ENCODE results near the gene PRKCE.
A peak's percentile ranks its signal among the peaks of the same experiment; 100 is the strongest.

The PRKCE gene

DNA sequence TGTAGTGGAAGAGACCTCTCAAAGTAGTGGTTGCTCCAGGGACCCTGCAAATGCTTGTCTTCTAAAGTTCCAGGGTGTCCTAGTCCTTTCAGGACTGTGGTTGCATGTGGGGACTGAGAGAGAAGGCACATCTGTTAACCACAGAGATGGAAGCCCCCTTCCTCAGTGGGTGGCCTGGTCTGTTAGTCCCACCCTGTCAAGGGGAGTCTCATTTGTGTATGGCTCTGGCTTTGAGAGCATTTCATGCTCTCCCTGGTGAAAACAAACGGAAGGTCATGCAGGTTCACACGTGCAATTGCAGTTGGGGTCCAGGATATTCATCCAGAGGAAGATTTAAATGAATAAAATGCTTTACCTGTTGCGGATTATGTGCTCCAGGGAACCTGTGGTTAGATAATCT, 219.6 kb downstream of the PRKCE start:
- no peak for DNase-seq (ENCODE audit: low read depth in 2 of 2)
- TF ChIP-seq CTCF (IDR thresholded peaks at IDR 0.05; ENCODE audit: low read depth, low read length): no peak
- H3K4me3 ChIP-seq (replicated peaks in 1 of 2; ENCODE audit: low read depth in 2 of 2, low read length in 2 of 2): no peak overlapping the region

DNA sequence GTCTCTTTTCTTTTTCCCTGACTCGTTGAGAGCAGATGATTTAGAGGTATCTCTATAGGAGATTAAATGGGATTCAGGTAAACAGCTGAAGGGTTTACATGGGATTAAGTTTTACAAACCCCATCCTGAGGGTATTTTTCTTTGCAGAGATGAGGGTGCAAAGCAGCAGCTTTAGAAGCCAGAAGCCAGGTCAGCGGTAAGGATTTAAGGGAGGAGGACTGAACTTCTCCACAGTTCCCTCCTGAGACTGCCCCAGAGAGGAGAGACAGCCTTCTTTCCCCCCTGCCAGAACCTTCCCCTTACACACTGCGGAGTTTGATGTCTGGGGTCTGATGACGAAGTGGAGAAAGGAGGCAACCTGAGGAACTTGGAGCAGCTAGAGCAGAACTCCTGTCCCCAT, 220.1 kb downstream of the PRKCE start:
- no peak for TF ChIP-seq CTCF (IDR thresholded peaks at IDR 0.05; ENCODE audit: low read depth, low read length)
- no peak overlapping the region for H3K4me3 ChIP-seq (replicated peaks in 1 of 2; ENCODE audit: low read depth in 2 of 2, low read length in 2 of 2)
- DNase-seq (ENCODE audit: low read depth in 2 of 2): no peak

DNA sequence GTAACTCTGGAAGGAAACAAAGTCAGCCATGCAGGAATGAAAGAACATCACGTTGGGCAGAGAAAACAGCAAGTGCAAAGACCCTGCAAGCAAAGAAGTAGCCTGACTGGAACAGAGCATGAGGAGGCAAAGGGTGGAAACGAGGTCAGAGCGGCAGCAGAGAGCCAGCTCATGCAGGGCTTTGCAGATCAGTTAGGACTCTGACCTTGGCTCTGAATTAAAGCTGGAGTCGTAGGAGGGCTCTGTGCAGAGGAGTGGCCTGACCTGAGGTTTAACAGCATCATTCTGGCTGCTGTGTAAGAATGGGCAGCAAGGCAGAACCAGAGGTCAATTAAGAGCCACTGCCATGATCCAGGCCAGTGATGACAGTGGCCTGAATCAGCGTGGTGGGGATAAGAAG, 220.7 kb downstream of the PRKCE start:
- no peak for TF ChIP-seq CTCF (IDR thresholded peaks at IDR 0.05; ENCODE audit: low read depth, low read length)
- no peak overlapping the region for H3K4me3 ChIP-seq (replicated peaks in 1 of 2; ENCODE audit: low read depth in 2 of 2, low read length in 2 of 2)
- peak; percentile 29 to 37 for DNase-seq (ENCODE audit: low read depth in 2 of 2)

GRCh38 chr2:45874344-45874743, 222.9 kb downstream of the PRKCE start:
- no peak overlapping the region for H3K4me3 ChIP-seq (replicated peaks in 1 of 2; ENCODE audit: low read depth in 2 of 2, low read length in 2 of 2)
- no peak for TF ChIP-seq CTCF (IDR thresholded peaks at IDR 0.05; ENCODE audit: low read depth, low read length)
- DNase-seq (ENCODE audit: low read depth in 2 of 2): peak in 1 of 2 donors; percentile 51

DNA sequence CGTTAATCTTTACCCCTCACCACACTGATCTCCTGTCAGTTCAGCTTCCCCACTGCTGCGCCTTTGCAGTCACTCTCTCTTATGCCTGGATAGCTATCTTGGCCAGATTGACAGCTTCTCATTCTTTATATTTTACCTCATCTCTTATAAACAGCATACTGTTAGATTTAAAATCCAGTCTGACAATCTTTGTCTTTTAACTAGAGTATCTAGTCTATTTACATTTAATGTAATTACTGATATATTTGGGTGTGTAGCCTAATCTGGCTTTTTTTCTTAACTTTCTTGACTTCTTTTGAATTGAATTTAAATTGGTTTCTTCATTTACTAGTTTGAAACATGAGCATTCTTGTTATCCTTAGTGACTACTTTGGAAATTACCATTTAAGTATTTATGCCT, 225.1 kb downstream of the PRKCE start:
- no peak for DNase-seq (ENCODE audit: low read depth in 2 of 2)
- no peak for TF ChIP-seq CTCF (IDR thresholded peaks at IDR 0.05; ENCODE audit: low read depth, low read length)
- H3K4me3 ChIP-seq (replicated peaks in 1 of 2; ENCODE audit: low read depth in 2 of 2, low read length in 2 of 2): no peak overlapping the region

DNA sequence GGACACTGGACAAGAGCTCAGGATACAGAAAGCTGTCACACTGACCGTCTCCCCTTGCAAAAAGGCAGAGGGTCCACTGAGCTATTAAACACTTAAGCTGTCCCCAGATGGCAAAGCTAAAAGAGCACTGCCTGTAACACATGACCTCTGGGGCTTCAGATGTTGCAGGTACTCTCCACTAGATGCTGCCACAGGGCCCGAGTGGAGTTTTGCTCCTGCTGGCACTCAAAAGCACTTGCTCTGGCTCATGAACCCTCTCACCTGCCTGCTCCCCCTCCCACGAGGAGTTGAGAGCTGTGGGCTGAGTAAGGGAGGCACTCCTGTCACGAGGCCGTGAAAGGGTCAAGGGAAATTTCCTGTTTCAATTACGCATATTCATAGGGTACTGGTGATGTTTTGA, 227.9 kb downstream of the PRKCE start:
- DNase-seq (ENCODE audit: low read depth in 2 of 2): no peak
- no peak overlapping the region for H3K4me3 ChIP-seq (replicated peaks in 1 of 2; ENCODE audit: low read depth in 2 of 2, low read length in 2 of 2)
- TF ChIP-seq CTCF (IDR thresholded peaks at IDR 0.05; ENCODE audit: low read depth, low read length): no peak

DNA sequence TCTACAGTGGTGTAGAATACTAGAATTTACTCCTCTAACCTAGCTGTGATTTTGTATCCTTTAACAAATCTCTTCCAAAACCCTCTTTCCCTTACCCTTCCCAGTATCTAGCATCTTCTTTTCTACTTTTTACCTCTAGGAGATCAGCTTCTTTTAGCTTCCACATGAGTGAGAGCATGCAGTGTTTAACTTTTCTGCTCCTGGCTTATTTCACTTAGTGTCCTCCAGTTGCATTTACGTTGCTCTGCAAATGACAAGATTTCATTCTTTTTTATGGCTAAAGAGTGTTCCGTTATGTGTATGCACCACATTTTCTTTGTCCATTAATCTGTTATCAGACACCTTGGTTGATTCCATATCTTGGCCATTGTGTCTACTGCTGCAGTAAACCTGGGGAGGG, 228.5 kb downstream of the PRKCE start:
- DNase-seq (ENCODE audit: low read depth in 2 of 2): no peak
- H3K4me3 ChIP-seq (replicated peaks in 1 of 2; ENCODE audit: low read depth in 2 of 2, low read length in 2 of 2): no peak overlapping the region
- no peak for TF ChIP-seq CTCF (IDR thresholded peaks at IDR 0.05; ENCODE audit: low read depth, low read length)
